ENCODE measurements around the gene VANGL1.

VANGL1 gene

DNA sequence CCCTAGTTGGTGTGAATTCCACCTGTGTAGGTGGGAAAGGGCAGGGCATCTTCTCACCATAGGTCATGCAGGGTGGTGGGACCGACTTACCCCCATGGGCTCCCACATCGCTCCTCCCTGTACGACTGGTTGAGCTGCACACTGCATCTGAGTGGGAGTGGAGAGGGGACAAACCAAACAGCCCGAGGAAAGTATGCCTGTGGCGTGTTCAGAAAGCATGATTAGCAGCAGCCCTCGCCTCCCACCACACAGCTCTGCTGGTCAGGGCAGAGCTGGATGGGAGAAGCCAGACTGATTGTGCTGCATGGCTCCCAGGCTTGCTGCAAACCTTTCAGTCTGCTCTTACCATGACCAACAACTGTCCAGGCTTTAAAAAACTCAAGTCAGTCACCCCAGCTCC is 24.4 kb downstream of the VANGL1 start:
- H3K27me3 ChIP-seq (ENCODE audit: control insufficient read depth in 2 of 2, insufficient read depth in 2 of 2, low read length in 2 of 2): no peaks in the 10 kb centered on the region
- peaks cover 15 to 19% of the 10 kb centered on the region in 2 donors for H3K4me1 ChIP-seq (ENCODE audit: control insufficient read depth in 2 of 2, insufficient read depth in 2 of 2, low read length in 2 of 2)
- H3K36me3 ChIP-seq (ENCODE audit: control insufficient read depth in 2 of 2, insufficient read depth in 2 of 2, low read length in 2 of 2): peaks cover 30 to 39% of the 10 kb centered on the region in 2 donors
- no peak overlapping the region for H3K27ac ChIP-seq (ENCODE audit: low read depth in 2 of 2, low read length in 2 of 2)
- H3K9me3 ChIP-seq (ENCODE audit: control insufficient read depth in 2 of 2, low read length in 2 of 2): no peaks in the 10 kb centered on the region
- H3K9ac ChIP-seq (ENCODE audit: low read depth in 1 of 2, low read length in 2 of 2): no peak overlapping the region
- H3K4me3 ChIP-seq (ENCODE audit: low read length in 2 of 2): no peak overlapping the region

DNA sequence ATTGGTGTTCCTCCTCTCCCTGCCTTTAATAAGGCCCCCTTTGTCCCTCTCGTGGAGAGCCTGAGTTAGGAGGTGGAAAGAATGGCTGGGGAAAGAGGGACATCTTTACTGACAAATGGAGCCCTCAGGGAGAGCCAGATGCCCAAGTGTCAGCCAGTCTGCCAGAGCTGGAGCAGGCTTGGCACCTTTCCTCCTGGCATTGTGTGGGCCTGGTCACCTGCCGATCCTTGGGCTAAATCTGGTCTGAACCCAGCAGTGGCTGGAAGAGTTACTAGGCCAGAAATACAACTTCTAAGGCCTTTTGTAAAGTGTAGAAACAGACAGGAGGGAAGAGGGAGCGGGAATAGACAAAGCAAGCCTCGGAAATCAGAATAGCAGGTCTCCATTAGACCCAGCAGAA is 24.9 kb downstream of the VANGL1 start:
- H3K27me3 ChIP-seq (ENCODE audit: control insufficient read depth in 2 of 2, insufficient read depth in 2 of 2, low read length in 2 of 2): no peaks in the 10 kb centered on the region
- H3K9ac ChIP-seq (ENCODE audit: low read depth in 1 of 2, low read length in 2 of 2): no peak overlapping the region
- no peak overlapping the region for H3K27ac ChIP-seq (ENCODE audit: low read depth in 2 of 2, low read length in 2 of 2)
- peaks cover 18 to 23% of the 10 kb centered on the region in 2 donors for H3K4me1 ChIP-seq (ENCODE audit: control insufficient read depth in 2 of 2, insufficient read depth in 2 of 2, low read length in 2 of 2)
- H3K36me3 ChIP-seq (ENCODE audit: control insufficient read depth in 2 of 2, insufficient read depth in 2 of 2, low read length in 2 of 2): peaks cover 30 to 39% of the 10 kb centered on the region in 2 donors
- no peak overlapping the region for H3K4me3 ChIP-seq (ENCODE audit: low read length in 2 of 2)
- no peaks in the 10 kb centered on the region for H3K9me3 ChIP-seq (ENCODE audit: control insufficient read depth in 2 of 2, low read length in 2 of 2)

DNA sequence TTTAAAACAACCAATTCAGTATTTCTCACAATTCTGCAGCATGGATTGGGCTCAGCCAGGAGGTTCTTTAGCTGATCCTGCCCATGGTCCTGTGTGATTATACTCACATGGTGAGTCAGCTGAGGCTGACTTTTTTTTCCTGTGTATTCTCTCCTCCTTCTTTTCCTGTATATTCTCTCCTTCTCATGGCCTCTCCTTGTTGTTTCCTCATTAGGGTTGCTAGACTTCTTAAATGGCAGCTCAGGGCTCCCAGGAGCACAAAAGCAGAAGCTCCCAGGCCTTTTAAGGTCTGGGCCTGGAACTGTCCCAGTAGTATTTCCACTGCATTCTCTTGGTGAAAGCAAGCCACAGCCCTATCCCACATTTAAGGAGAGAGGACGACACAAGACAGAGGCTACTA is 26.8 kb downstream of the VANGL1 start:
- no peaks in the 10 kb centered on the region for H3K27me3 ChIP-seq (ENCODE audit: control insufficient read depth in 2 of 2, insufficient read depth in 2 of 2, low read length in 2 of 2)
- no peak overlapping the region for H3K4me3 ChIP-seq (ENCODE audit: low read length in 2 of 2)
- no peak overlapping the region for H3K27ac ChIP-seq (ENCODE audit: low read depth in 2 of 2, low read length in 2 of 2)
- H3K9me3 ChIP-seq (ENCODE audit: control insufficient read depth in 2 of 2, low read length in 2 of 2): no peaks in the 10 kb centered on the region
- H3K36me3 ChIP-seq (ENCODE audit: control insufficient read depth in 2 of 2, insufficient read depth in 2 of 2, low read length in 2 of 2): peaks cover 29 to 32% of the 10 kb centered on the region in 2 donors
- peaks cover 25 to 29% of the 10 kb centered on the region in 2 donors for H3K4me1 ChIP-seq (ENCODE audit: control insufficient read depth in 2 of 2, insufficient read depth in 2 of 2, low read length in 2 of 2)
- H3K9ac ChIP-seq (ENCODE audit: low read depth in 1 of 2, low read length in 2 of 2): no peak overlapping the region

DNA sequence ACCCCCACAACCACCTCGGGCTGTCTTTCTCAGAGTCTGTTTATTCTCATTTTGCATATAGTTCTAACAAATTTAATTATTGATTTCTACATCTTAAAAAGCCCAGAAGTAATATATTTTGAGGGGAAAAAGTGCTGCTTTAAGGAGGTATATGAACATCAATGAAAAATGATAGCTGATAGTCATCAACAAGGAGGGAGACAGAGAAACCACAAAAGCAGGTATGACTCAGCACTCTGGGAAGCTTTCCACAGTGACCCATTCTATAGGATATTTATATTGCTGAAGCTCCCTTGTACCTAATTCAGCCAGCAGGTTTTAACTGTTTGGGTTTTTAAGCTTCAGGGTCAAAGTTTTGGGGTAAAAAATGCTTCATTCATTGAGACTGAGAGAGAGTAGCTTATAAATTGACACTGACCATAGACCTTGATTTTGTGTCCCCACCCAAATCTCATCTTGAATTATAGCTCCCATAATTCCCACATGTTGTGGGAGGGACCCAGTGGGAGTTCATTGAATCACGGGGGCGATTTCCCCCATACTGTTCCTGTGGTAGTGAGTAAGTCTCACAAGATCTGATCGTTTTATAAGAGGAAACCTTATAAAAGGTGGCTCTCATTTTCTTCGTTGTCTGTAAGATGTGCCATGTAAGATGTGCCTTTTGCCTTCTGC is 27.4 kb downstream of the VANGL1 start:
- H3K9ac ChIP-seq (ENCODE audit: low read depth in 1 of 2, low read length in 2 of 2): no peak overlapping the region
- H3K27me3 ChIP-seq (ENCODE audit: control insufficient read depth in 2 of 2, insufficient read depth in 2 of 2, low read length in 2 of 2): no peaks in the 10 kb centered on the region
- H3K4me3 ChIP-seq (ENCODE audit: low read length in 2 of 2): no peak overlapping the region
- H3K27ac ChIP-seq (ENCODE audit: low read depth in 2 of 2, low read length in 2 of 2): no peak overlapping the region
- H3K4me1 ChIP-seq (ENCODE audit: control insufficient read depth in 2 of 2, insufficient read depth in 2 of 2, low read length in 2 of 2): peaks cover 25 to 29% of the 10 kb centered on the region in 2 donors
- peaks cover 23 to 27% of the 10 kb centered on the region in 2 donors for H3K36me3 ChIP-seq (ENCODE audit: control insufficient read depth in 2 of 2, insufficient read depth in 2 of 2, low read length in 2 of 2)
- H3K9me3 ChIP-seq (ENCODE audit: control insufficient read depth in 2 of 2, low read length in 2 of 2): no peaks in the 10 kb centered on the region

DNA sequence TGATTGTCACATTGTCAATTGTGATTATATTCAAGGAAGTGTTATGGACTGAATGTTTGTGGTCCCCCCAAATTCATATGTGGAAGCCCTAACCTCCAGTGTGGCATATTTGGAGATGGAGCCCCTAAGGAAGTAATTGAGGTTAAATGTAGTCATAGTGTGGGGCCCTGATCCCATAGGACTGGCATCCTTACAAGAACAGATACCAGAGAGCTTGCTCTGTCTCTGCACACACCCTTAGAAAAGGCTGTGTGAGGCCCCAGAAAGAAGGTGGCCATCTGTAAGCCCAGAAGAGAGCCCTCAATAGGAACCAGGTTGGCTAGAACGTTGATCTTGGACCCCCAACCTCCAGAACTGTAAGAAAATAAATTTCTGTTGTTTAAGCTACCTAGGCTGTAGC is 28.1 kb downstream of the VANGL1 start:
- no peaks in the 10 kb centered on the region for H3K27me3 ChIP-seq (ENCODE audit: control insufficient read depth in 2 of 2, insufficient read depth in 2 of 2, low read length in 2 of 2)
- peak overlapping the region in 1 of 2 donors; percentile 74 for H3K27ac ChIP-seq (ENCODE audit: low read depth in 2 of 2, low read length in 2 of 2)
- H3K9ac ChIP-seq (ENCODE audit: low read depth in 1 of 2, low read length in 2 of 2): no peak overlapping the region
- H3K4me3 ChIP-seq (ENCODE audit: low read length in 2 of 2): no peak overlapping the region
- no peaks in the 10 kb centered on the region for H3K9me3 ChIP-seq (ENCODE audit: control insufficient read depth in 2 of 2, low read length in 2 of 2)
- peaks cover 28 to 29% of the 10 kb centered on the region in 2 donors for H3K4me1 ChIP-seq (ENCODE audit: control insufficient read depth in 2 of 2, insufficient read depth in 2 of 2, low read length in 2 of 2)
- H3K36me3 ChIP-seq (ENCODE audit: control insufficient read depth in 2 of 2, insufficient read depth in 2 of 2, low read length in 2 of 2): peaks cover 19 to 21% of the 10 kb centered on the region in 2 donors

DNA sequence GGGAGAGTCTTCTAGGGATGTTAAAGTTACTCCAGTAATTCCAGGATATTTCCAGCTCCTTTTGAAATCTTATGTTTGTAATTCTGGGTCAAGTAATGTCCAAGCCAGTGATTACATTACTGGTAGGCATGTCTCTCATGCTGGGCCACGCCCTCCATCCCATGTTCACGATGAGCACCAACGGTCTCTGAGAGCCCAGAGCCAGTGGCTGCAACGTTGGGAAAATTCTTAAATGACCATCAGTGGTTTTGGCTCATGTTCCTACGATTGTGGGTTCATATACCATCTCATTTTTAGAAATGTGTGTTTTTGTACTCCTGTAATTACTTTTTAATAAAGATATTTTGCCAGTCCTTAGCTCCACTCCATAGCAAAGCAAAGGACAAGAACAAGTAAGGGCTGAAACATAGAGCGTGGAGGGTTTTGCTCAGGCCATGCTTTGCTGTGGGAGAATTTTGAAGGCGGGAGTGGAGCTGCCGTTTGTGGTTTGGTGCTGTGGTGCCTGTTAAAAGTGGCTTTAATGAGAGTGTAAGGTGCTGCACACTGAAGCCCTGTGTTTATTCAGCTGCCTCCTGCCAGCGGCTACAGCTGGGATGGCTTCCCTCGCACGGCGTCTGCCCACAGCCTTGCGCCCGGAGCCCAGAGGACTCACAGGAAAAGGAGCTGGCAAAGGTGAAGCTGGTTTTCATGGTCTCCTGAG is 28.9 kb downstream of the VANGL1 start:
- Histone ChIP-seq H3K36me3 (ENCODE audit: control insufficient read depth in 2 of 2, insufficient read depth in 2 of 2, low read length in 2 of 2) (peaks cover 13 to 15% of the 10 kb centered on the region in 2 donors), H3K4me3 (ENCODE audit: low read length in 2 of 2) (no peak overlapping the region), H3K4me1 (ENCODE audit: control insufficient read depth in 2 of 2, insufficient read depth in 2 of 2, low read length in 2 of 2) (peaks cover 24 to 28% of the 10 kb centered on the region in 2 donors), H3K9me3 (ENCODE audit: control insufficient read depth in 2 of 2, low read length in 2 of 2) (no peaks in the 10 kb centered on the region), H3K27ac (ENCODE audit: low read depth in 2 of 2, low read length in 2 of 2) (peak overlapping the region; percentile 74), H3K9ac (ENCODE audit: low read depth in 1 of 2, low read length in 2 of 2) (peak overlapping the region in 1 of 2 donors; percentile 53), H3K27me3 (ENCODE audit: control insufficient read depth in 2 of 2, insufficient read depth in 2 of 2, low read length in 2 of 2) (no peaks in the 10 kb centered on the region)

DNA sequence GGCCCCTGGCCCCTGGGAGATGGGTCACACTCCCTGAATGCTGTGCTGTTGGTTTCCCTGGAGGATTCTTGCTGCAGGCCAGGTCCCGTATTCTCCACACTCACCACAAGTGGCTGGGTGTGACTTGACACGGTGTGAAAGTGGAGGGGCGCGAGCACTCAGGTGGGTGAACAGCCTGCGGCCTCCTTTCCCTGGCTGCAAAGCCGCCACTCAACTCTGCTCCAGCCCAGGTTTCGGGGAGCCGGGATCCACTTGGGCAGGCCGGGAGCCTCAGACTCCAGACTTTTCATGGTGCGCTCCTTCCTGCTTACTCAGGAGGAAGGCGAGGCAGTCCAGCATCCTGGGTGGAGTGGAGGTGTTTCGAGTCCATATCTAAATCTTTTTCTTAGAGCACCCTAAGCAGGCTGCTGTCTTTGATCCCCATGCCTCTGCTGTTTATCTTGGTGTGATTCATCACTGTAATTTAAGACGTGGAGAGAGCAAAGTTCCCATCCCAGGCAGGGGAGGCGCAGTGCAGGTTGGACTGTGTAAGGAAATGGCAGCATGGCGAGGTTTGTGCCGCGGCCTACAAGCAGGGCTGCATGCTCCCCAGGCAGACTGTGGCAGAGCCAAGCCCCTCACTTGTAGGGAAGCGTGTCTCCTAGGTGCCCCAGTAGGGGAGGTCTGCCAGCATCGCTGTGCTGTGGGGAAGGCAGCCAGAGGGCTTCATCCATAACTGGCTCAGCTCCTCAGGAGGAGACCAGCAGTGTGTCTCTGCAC is 29.6 kb downstream of the VANGL1 start:
- H3K9ac ChIP-seq (ENCODE audit: low read depth in 1 of 2, low read length in 2 of 2): peak overlapping the region in 1 of 2 donors; percentile 53
- peak overlapping the region; percentile 74 for H3K27ac ChIP-seq (ENCODE audit: low read depth in 2 of 2, low read length in 2 of 2)
- H3K4me1 ChIP-seq (ENCODE audit: control insufficient read depth in 2 of 2, insufficient read depth in 2 of 2, low read length in 2 of 2): peaks cover 29 to 35% of the 10 kb centered on the region in 2 donors
- peak overlapping the region in 1 of 2 donors; percentile 17 for H3K4me3 ChIP-seq (ENCODE audit: low read length in 2 of 2)
- no peaks in the 10 kb centered on the region for H3K9me3 ChIP-seq (ENCODE audit: control insufficient read depth in 2 of 2, low read length in 2 of 2)
- H3K27me3 ChIP-seq (ENCODE audit: control insufficient read depth in 2 of 2, insufficient read depth in 2 of 2, low read length in 2 of 2): no peaks in the 10 kb centered on the region
- H3K36me3 ChIP-seq (ENCODE audit: control insufficient read depth in 2 of 2, insufficient read depth in 2 of 2, low read length in 2 of 2): peaks cover 11% of the 10 kb centered on the region in 2 donors

DNA sequence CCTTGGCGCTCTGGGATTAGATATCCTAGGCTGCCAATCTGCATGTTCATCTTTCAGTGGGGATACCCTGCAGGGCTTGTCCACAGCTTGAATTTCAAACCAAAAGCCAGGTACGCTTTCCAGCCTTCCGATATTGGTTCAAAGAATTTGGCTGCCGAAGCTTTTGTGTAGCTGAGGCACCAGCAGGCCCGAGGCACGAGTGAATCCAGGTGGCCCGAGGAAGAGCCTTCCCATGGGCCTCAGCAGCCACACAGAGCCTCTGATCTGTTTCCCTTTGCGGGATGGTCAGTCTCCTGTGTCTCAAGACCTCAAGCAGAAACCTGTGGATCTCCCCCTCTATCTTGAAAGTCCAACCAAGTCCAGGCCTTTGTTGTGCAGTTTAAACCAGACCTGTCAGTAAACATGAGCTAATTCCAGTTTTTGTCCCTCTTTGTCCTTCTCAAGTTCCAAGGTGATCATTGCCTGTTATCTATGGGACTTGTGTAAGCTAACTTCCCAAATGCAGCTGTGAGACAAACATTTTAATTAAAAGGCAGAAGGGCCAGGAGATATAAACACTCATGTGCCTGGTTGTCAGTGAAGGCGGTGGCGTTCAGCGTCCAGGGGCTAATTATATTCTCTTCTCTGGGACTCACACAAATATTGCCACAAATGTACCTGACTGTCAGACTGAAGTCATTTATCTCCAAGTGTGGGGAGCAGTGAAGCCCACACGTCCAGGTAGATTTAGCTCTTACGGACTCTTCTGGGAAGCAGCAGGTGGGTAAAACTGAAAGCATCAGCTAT is 30.6 kb downstream of the VANGL1 start:
- H3K27me3 ChIP-seq (ENCODE audit: control insufficient read depth in 2 of 2, insufficient read depth in 2 of 2, low read length in 2 of 2): no peaks in the 10 kb centered on the region
- H3K27ac ChIP-seq (ENCODE audit: low read depth in 2 of 2, low read length in 2 of 2): no peak overlapping the region
- H3K9ac ChIP-seq (ENCODE audit: low read depth in 1 of 2, low read length in 2 of 2): no peak overlapping the region
- H3K9me3 ChIP-seq (ENCODE audit: control insufficient read depth in 2 of 2, low read length in 2 of 2): no peaks in the 10 kb centered on the region
- H3K4me3 ChIP-seq (ENCODE audit: low read length in 2 of 2): no peak overlapping the region
- peaks cover 7 to 8% of the 10 kb centered on the region in 2 donors for H3K36me3 ChIP-seq (ENCODE audit: control insufficient read depth in 2 of 2, insufficient read depth in 2 of 2, low read length in 2 of 2)
- peaks cover 31 to 44% of the 10 kb centered on the region in 2 donors for H3K4me1 ChIP-seq (ENCODE audit: control insufficient read depth in 2 of 2, insufficient read depth in 2 of 2, low read length in 2 of 2)

DNA sequence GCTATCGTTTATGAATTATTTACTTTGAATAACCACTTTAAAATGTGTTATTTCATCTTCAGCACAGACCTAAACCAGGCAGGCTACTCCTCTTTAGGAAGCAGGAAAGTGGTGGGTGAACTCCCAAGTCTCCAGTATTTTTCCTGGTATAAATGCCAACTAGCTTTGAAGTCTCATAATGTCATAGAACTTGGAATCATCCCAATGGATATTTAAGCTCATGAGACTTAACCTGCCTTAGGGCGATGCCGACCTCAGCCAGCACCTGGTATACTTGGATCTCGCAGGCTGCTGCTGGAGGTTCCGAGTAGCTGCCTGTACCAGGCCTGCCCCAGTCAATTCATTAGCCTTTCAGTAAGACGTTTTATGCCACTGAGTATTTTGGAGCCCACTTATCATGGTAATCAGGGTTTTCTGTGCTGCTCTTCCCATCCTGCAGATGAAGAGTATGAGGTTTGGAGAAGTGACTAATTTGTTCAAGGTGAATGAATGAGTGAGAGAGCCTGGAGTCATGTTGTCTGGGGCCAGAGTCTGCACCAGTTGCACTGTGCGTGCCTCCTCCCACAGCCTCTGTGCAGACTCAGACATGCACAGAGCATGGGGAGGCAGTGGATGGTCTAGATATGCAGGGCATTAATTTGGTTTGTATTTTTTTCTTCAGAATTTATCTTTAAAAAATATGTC is 34.9 kb downstream of the VANGL1 start:
- Histone ChIP-seq H3K4me1 (ENCODE audit: control insufficient read depth in 2 of 2, insufficient read depth in 2 of 2, low read length in 2 of 2) (peaks cover 14 to 27% of the 10 kb centered on the region in 2 donors), H3K4me3 (ENCODE audit: low read length in 2 of 2) (no peak overlapping the region), H3K9ac (ENCODE audit: low read depth in 1 of 2, low read length in 2 of 2) (no peak overlapping the region), H3K9me3 (ENCODE audit: control insufficient read depth in 2 of 2, low read length in 2 of 2) (no peaks in the 10 kb centered on the region), H3K27me3 (ENCODE audit: control insufficient read depth in 2 of 2, insufficient read depth in 2 of 2, low read length in 2 of 2) (no peaks in the 10 kb centered on the region), H3K36me3 (ENCODE audit: control insufficient read depth in 2 of 2, insufficient read depth in 2 of 2, low read length in 2 of 2) (peaks cover 5 to 10% of the 10 kb centered on the region in 2 donors), H3K27ac (ENCODE audit: low read depth in 2 of 2, low read length in 2 of 2) (peak overlapping the region; percentile 2 to 50)

All from mucosa of rectum (tissue), 2 donors.